HAP-1 (cell line): ENCODE results near the gene SLITRK5.

Experiments
- DNase-seq, 2 experiments: peaks; one replicate each; pipeline ENCODE4 v3.0.0-alpha.2; 2016 to 2020; ENCODE audit warnings: low spot score in 2 of 2
- H3K27me3 ChIP-seq: fragments of 250-450 bp; sonication (Bioruptor Pico); 2 replicates; pipeline ENCODE4 v1.5.1; 2020; ENCODE audit warnings: low read depth, mild to moderate bottlenecking, moderate library complexity
- H3K36me3 ChIP-seq: fragments of 250-450 bp; sonication (Bioruptor Pico); replicated peaks from 2 replicates; pipeline ENCODE4 v1.5.1; 2020; ENCODE audit warnings: mild to moderate bottlenecking
- H3K4me1 ChIP-seq: fragments of 250-450 bp; sonication (Bioruptor Pico); 2 replicates; pipeline ENCODE4 v1.5.1; 2020; ENCODE audit warnings: mild to moderate bottlenecking
- H3K4me3 ChIP-seq: fragments of 250-450 bp; sonication (Bioruptor Pico); 2 replicates; pipeline ENCODE4 v1.5.1; 2020; ENCODE audit warnings: mild to moderate bottlenecking, moderate library complexity
- H3K9me3 ChIP-seq: fragments of 250-450 bp; sonication (Bioruptor Pico); 2 replicates; pipeline ENCODE4 v1.5.1; 2020; ENCODE audit warnings: mild to moderate bottlenecking, moderate library complexity
- in situ Hi-C: fragments of 300-500 bp; cut with MboI; formaldehyde crosslinking; loops from 3 replicates; pipeline ENCODE4 v1.14.3; 2020; ENCODE audit warnings: low sequenced_read_pairs, inconsistent platforms, mixed read lengths

Gene SLITRK5, protein sequence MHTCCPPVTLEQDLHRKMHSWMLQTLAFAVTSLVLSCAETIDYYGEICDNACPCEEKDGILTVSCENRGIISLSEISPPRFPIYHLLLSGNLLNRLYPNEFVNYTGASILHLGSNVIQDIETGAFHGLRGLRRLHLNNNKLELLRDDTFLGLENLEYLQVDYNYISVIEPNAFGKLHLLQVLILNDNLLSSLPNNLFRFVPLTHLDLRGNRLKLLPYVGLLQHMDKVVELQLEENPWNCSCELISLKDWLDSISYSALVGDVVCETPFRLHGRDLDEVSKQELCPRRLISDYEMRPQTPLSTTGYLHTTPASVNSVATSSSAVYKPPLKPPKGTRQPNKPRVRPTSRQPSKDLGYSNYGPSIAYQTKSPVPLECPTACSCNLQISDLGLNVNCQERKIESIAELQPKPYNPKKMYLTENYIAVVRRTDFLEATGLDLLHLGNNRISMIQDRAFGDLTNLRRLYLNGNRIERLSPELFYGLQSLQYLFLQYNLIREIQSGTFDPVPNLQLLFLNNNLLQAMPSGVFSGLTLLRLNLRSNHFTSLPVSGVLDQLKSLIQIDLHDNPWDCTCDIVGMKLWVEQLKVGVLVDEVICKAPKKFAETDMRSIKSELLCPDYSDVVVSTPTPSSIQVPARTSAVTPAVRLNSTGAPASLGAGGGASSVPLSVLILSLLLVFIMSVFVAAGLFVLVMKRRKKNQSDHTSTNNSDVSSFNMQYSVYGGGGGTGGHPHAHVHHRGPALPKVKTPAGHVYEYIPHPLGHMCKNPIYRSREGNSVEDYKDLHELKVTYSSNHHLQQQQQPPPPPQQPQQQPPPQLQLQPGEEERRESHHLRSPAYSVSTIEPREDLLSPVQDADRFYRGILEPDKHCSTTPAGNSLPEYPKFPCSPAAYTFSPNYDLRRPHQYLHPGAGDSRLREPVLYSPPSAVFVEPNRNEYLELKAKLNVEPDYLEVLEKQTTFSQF

DNA sequence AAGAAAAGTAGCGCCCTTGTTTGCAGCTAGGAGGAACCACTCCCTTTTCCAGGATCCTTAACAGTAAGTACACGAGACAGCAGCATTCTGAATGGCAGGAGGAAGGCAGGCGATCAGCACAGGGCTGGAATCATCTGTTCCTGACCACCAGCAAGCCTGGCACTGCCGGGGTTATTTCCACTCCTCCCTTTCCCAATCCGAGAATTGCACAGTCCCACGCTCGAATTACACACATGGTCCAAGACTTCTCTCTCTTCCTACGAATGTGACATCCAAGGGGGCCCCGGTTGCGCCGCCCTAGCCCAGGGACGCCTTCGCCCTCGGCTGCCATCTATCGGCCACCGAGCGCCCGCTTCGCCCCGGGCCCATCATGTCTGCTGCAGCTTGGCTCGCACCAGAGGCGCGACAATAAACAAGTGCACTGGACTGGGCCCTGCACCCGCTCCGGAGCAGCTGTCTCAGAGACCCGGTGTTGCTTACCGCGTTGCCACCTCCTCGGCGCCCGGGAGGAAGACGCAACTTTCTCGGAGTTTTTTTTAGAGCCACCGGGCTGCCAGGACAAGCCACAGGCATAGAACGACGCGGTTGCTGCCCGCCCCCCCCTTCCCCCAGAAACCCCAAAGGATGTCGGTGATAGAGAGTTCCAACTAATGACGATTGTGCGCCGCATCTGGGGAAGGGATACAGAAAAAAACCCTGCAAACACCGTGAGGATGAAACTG is at the start of gene SLITRK5:
TSS of gene SLITRK5 (plus strand) at position 341 of the 722 bp plus-strand sequence. CDS start 4,018 bp downstream, outside the sequence.
- in situ Hi-C loops, result no loop called here

DNA sequence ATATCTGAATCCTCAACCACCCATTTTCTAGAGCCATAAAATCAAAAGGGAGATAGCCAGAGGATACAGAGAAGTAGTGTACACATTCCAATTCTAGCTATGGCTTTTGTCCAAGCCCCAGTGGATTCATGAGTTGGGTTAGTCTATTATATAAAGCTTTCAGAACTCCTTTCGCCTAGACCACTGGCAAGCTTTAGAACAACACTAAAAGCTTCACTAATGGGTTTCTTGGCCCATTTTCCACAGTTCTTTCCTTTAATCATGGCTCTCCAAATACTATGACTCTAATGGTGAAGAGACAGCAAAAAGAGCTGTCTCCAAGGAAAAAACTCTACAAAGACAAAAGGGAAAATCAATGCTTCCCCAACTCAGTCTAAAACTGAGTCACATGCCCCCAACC is 48.2 kb upstream of the SLITRK5 start:
- H3K9me3 ChIP-seq, result no peaks in the 10 kb centered on the region
- no peaks in the 10 kb centered on the region for H3K4me1 ChIP-seq
- no peak overlapping the region for H3K4me3 ChIP-seq
- no peaks in the 10 kb centered on the region for H3K27me3 ChIP-seq
- in situ Hi-C loops, result no loop called here
- DNase-seq, result no peak
- H3K36me3 ChIP-seq, result no peaks in the 10 kb centered on the region

More for the DNA sequence above, at the start of gene SLITRK5:
- Histone ChIP-seq H3K27me3 (no peaks in the 10 kb centered on the region), H3K36me3 (peaks cover 3% of the 10 kb centered on the region; the same call in 1 of the 2 replicates), H3K9me3 (no peaks in the 10 kb centered on the region), H3K4me1 (peaks cover 4% of the 10 kb centered on the region; the same call in 1 of the 2 replicates), H3K4me3 (peak within 1 kb of the TSS; percentile 53)
- DNase-seq, result peak; percentile 79 to 92

GRCh38 chr13:87656306-87656705 is 14.9 kb upstream of the SLITRK5 start:
- Histone ChIP-seq H3K9me3 (no peaks in the 10 kb centered on the region), H3K4me1 (no peaks in the 10 kb centered on the region), H3K4me3 (no peak overlapping the region), H3K36me3 (no peaks in the 10 kb centered on the region), H3K27me3 (no peaks in the 10 kb centered on the region)
- in situ Hi-C loops, result no loop called here
- no peak for DNase-seq

GRCh38 chr13:87661471-87661870 is 9.7 kb upstream of the SLITRK5 start:
- in situ Hi-C loops, result no loop called here
- Histone ChIP-seq H3K36me3 (no peaks in the 10 kb centered on the region), H3K4me3 (no peak overlapping the region), H3K9me3 (no peaks in the 10 kb centered on the region), H3K27me3 (no peaks in the 10 kb centered on the region), H3K4me1 (0 out of 2 replicates have a peak, but pooled peaks cover 3% of the 10 kb centered on the region)
- DNase-seq, result peak in 1 of 2 experiments; percentile 23

GRCh38 chr13:87666831-87667230 is 4.3 kb upstream of the SLITRK5 start:
- in situ Hi-C loops, result no loop called here
- DNase-seq, result peak in 1 of 2 experiments; percentile 49
- Histone ChIP-seq H3K9me3 (no peaks in the 10 kb centered on the region), H3K27me3 (no peaks in the 10 kb centered on the region), H3K4me3 (no peak overlapping the region), H3K4me1 (peaks cover 6% of the 10 kb centered on the region; the same call in 1 of the 2 replicates), H3K36me3 (no peaks in the 10 kb centered on the region)

DNA sequence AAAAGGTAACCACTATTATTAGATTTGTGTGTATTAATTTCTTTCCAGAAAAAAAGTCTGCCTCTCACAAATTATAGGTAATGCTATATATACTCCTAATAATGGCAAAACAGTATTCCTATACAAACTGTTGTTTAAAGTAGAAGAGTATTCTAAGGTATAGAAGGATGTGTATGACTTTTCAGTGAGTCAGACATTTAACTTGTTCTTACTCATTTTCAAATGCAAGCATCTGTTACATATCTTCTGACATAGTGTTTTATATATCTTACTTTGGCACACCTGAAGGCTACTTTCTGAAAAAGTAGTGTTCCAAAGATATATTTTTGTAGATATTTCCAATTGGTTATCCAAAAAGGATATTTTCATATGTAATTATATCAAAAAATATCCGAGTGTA is 3.5 kb upstream of the SLITRK5 start:
- in situ Hi-C loops, result no loop called here
- no peaks in the 10 kb centered on the region for H3K27me3 ChIP-seq
- no peaks in the 10 kb centered on the region for H3K36me3 ChIP-seq
- H3K4me1 ChIP-seq, result peaks cover 6% of the 10 kb centered on the region; the same call in 1 of the 2 replicates
- H3K4me3 ChIP-seq, result no peak overlapping the region
- DNase-seq, result no peak
- no peaks in the 10 kb centered on the region for H3K9me3 ChIP-seq

- H3K4me3 ChIP-seq, result no peak overlapping the region
- H3K4me1 ChIP-seq, result peaks cover 6% of the 10 kb centered on the region; the same call in 1 of the 2 replicates
- H3K9me3 ChIP-seq, result no peaks in the 10 kb centered on the region
- DNase-seq, result peak; percentile 52 to 64
- no peaks in the 10 kb centered on the region for H3K36me3 ChIP-seq
- in situ Hi-C loops, result no loop called here
- no peaks in the 10 kb centered on the region for H3K27me3 ChIP-seq
Observed at GRCh38 chr13:87669379-87669978, 1.7 kb upstream of the SLITRK5 start.

GRCh38 chr13:87671753-87672605 is 808 bp downstream of the SLITRK5 start:
- peaks cover 3% of the 10 kb centered on the region; the same call in 1 of the 2 replicates for H3K36me3 ChIP-seq
- H3K27me3 ChIP-seq, result no peaks in the 10 kb centered on the region
- peak overlapping the region; percentile 53 for H3K4me3 ChIP-seq
- in situ Hi-C loops, result no loop called here
- peak in 1 of 2 experiments; percentile 71 for DNase-seq
- no peaks in the 10 kb centered on the region for H3K9me3 ChIP-seq
- peaks cover 4% of the 10 kb centered on the region; the same call in 1 of the 2 replicates for H3K4me1 ChIP-seq

GRCh38 chr13:87674247-87674738 is 3.1 kb downstream of the SLITRK5 start:
- Histone ChIP-seq H3K4me3 (peak overlapping the region; percentile 53), H3K27me3 (no peaks in the 10 kb centered on the region), H3K9me3 (no peaks in the 10 kb centered on the region), H3K4me1 (peaks cover 4% of the 10 kb centered on the region; the same call in 1 of the 2 replicates), H3K36me3 (peaks cover 3% of the 10 kb centered on the region; the same call in 1 of the 2 replicates)
- in situ Hi-C loops, result no loop called here
- DNase-seq, result no peak

DNA sequence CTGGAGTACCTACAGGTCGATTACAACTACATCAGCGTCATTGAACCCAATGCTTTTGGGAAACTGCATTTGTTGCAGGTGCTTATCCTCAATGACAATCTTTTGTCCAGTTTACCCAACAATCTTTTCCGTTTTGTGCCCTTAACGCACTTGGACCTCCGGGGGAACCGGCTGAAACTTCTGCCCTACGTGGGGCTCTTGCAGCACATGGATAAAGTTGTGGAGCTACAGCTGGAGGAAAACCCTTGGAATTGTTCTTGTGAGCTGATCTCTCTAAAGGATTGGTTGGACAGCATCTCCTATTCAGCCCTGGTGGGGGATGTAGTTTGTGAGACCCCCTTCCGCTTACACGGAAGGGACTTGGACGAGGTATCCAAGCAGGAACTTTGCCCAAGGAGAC is 4.7 kb downstream of the SLITRK5 start:
- no peak for DNase-seq
- Histone ChIP-seq H3K9me3 (no peaks in the 10 kb centered on the region), H3K36me3 (peaks cover 3% of the 10 kb centered on the region; the same call in 1 of the 2 replicates), H3K27me3 (no peaks in the 10 kb centered on the region), H3K4me3 (no peak overlapping the region), H3K4me1 (no peaks in the 10 kb centered on the region; the same call in 1 of the 2 replicates)
- in situ Hi-C loops, result no loop called here

- in situ Hi-C loops, result no loop called here
- H3K4me3 ChIP-seq, result no peak overlapping the region
- no peaks in the 10 kb centered on the region for H3K27me3 ChIP-seq
- peaks cover 3% of the 10 kb centered on the region; the same call in 1 of the 2 replicates for H3K36me3 ChIP-seq
- no peaks in the 10 kb centered on the region; the same call in 1 of the 2 replicates for H3K4me1 ChIP-seq
- no peaks in the 10 kb centered on the region for H3K9me3 ChIP-seq
- no peak for DNase-seq
Observed at GRCh38 chr13:87676254-87677042, 5.3 kb downstream of the SLITRK5 start.
